GM21447 (cell line): ENCODE results near the gene PRM2.

Experiments used
- ATAC-seq: cut with Tn5 transposase; IDR thresholded peaks from one replicate; pipeline ENCODE4 v1.9.1; 2021; ENCODE audit not compliant: unreplicated experiment

PRM2 gene

GRCh38 chr16:11250786-11251524, 25.3 kb downstream of the PRM2 start:
- no peak for ATAC-seq

- ATAC-seq, result no peak
Measured at GRCh38 chr16:11250091-11250785, 26.0 kb downstream of the PRM2 start.

- no peak for ATAC-seq
Measured at GRCh38 chr16:11249233-11250061, 26.8 kb downstream of the PRM2 start.

- ATAC-seq, result no peak
Measured at GRCh38 chr16:11248133-11248532, 28.1 kb downstream of the PRM2 start.

GRCh38 chr16:11245988-11246387, 30.3 kb downstream of the PRM2 start:
- ATAC-seq, result no peak

GRCh38 chr16:11245222-11245737, 31.0 kb downstream of the PRM2 start:
- no peak for ATAC-seq

- no peak for ATAC-seq
Measured at GRCh38 chr16:11242658-11243057, 33.6 kb downstream of the PRM2 start.

- no peak for ATAC-seq
Measured at GRCh38 chr16:11241480-11242204, 34.6 kb downstream of the PRM2 start.

GRCh38 chr16:11240636-11241473, 35.4 kb downstream of the PRM2 start:
- no peak for ATAC-seq

- ATAC-seq, result no peak
Measured at GRCh38 chr16:11239644-11240632, 36.3 kb downstream of the PRM2 start.

- ATAC-seq, result no peak
Measured at GRCh38 chr16:11238272-11239202, 37.7 kb downstream of the PRM2 start.

- no peak for ATAC-seq
Measured at GRCh38 chr16:11236461-11237254, 39.6 kb downstream of the PRM2 start.

GRCh38 chr16:11235703-11235991, 40.6 kb downstream of the PRM2 start:
- ATAC-seq, result no peak

GRCh38 chr16:11234884-11235702, 41.2 kb downstream of the PRM2 start:
- ATAC-seq, result no peak

GRCh38 chr16:11233727-11234376, 42.4 kb downstream of the PRM2 start:
- no peak for ATAC-seq
